H9 (cell line): ENCODE measurements around the gene CTR9. TPM values are rescaled to one million over a fixed set of nuclear protein-coding genes. Genes with fewer than 3 reads are reported as not detected.

Experiments used
- DNase-seq: peaks from one replicate; pipeline ENCODE4 v3.0.0-alpha.2; 2017
- H2AFZ ChIP-seq: one replicate; pipeline ENCODE4 v1.6.1; 2013; ENCODE audit warnings: mild to moderate bottlenecking, low read length, control low read depth, moderate library complexity
- H2AK5ac ChIP-seq: 2 replicates; pipeline ENCODE4 v1.6.1; 2013; ENCODE audit warnings: low read length, control low read depth, mixed read lengths; ENCODE audit not compliant: insufficient read length
- H2BK120ac ChIP-seq: one replicate; pipeline ENCODE4 v1.6.1; 2013; ENCODE audit warnings: low read depth, mild to moderate bottlenecking, low read length, control low read depth, inconsistent platforms; ENCODE audit not compliant: poor library complexity, severe bottlenecking
- H2BK12ac ChIP-seq: 2 replicates; pipeline ENCODE4 v1.6.1; 2013; ENCODE audit warnings: low read length, control low read depth, mixed read lengths, low read depth; ENCODE audit not compliant: insufficient read length
- H2BK15ac ChIP-seq: 2 replicates; pipeline ENCODE4 v1.6.1; 2013; ENCODE audit warnings: low read depth, low read length, control low read depth
- H2BK20ac ChIP-seq: one replicate; pipeline ENCODE4 v1.6.1; 2013; ENCODE audit warnings: low read depth, mild to moderate bottlenecking, low read length, control low read depth, inconsistent platforms; ENCODE audit not compliant: poor library complexity, severe bottlenecking
- H2BK5ac ChIP-seq: 2 replicates; pipeline ENCODE4 v1.6.1; 2013; ENCODE audit warnings: low read length, control low read depth, mixed read lengths; ENCODE audit not compliant: insufficient read length
- H3K14ac ChIP-seq: 2 replicates; pipeline ENCODE4 v1.6.1; 2013; ENCODE audit warnings: low read length, control low read depth; ENCODE audit not compliant: insufficient read depth
- H3K18ac ChIP-seq: 2 replicates; pipeline ENCODE4 v1.6.1; 2013; ENCODE audit warnings: low read depth, mild to moderate bottlenecking, mixed read lengths, low read length, control low read depth; ENCODE audit not compliant: insufficient read length
- H3K23ac ChIP-seq: 2 replicates; pipeline ENCODE4 v1.6.1; 2013; ENCODE audit warnings: low read length, control low read depth, mixed read lengths, low read depth; ENCODE audit not compliant: insufficient read length
- H3K23me2 ChIP-seq: 2 replicates; pipeline ENCODE4 v1.6.1; 2013; ENCODE audit warnings: low read depth, mild to moderate bottlenecking, mixed read lengths, low read length, control low read depth; ENCODE audit not compliant: insufficient read length, poor library complexity, severe bottlenecking
- H3K27ac ChIP-seq: 2 replicates; pipeline ENCODE4 v1.5.1; 2013; ENCODE audit warnings: low read length, control low read depth, mixed read lengths, low read depth; ENCODE audit not compliant: insufficient read length
- H3K27me3 ChIP-seq: 2 replicates; pipeline ENCODE4 v1.6.1; 2013; ENCODE audit warnings: low read length, control low read depth, inconsistent platforms; ENCODE audit not compliant: insufficient read depth
- H3K4ac ChIP-seq: 2 replicates; pipeline ENCODE4 v1.6.1; 2013; ENCODE audit warnings: low read depth, mild to moderate bottlenecking, control low read depth, inconsistent platforms, low read length, moderate library complexity
- H3K4me1 ChIP-seq: 2 replicates; pipeline ENCODE4 v1.6.1; 2013; ENCODE audit warnings: low read length, control low read depth, inconsistent platforms; ENCODE audit not compliant: insufficient read depth
- H3K4me2 ChIP-seq: 2 replicates; pipeline ENCODE4 v1.6.1; 2013; ENCODE audit warnings: low read length, control low read depth, mixed read lengths; ENCODE audit not compliant: insufficient read length, insufficient read depth
- H3K56ac ChIP-seq: 2 replicates; pipeline ENCODE4 v1.6.1; 2013; ENCODE audit warnings: low read depth, mild to moderate bottlenecking, mixed read lengths, low read length, control low read depth; ENCODE audit not compliant: insufficient read length
- H3K79me1 ChIP-seq: 2 replicates; pipeline ENCODE4 v1.6.1; 2013; ENCODE audit warnings: low read depth, mild to moderate bottlenecking, moderate library complexity, low read length, control low read depth, inconsistent platforms; ENCODE audit not compliant: insufficient read depth, poor library complexity, severe bottlenecking
- H3K79me2 ChIP-seq: 2 replicates; pipeline ENCODE4 v1.6.1; 2013; ENCODE audit warnings: low read length, control low read depth, inconsistent platforms; ENCODE audit not compliant: insufficient read depth
- H3K9ac ChIP-seq: 2 replicates; pipeline ENCODE4 v1.6.1; 2013; ENCODE audit warnings: low read length, control low read depth, mixed read lengths; ENCODE audit not compliant: insufficient read length; ENCODE audit errors: extremely low read depth
- H3K9me3 ChIP-seq: one replicate; pipeline ENCODE4 v1.6.1; 2013; ENCODE audit warnings: low read depth, low read length, inconsistent platforms; ENCODE audit not compliant: control insufficient read depth
- H3T11ph ChIP-seq: one replicate; pipeline ENCODE4 v1.6.1; 2013; ENCODE audit warnings: mild to moderate bottlenecking, low read length, control low read depth, inconsistent platforms
- H4K20me1 ChIP-seq: one replicate; pipeline ENCODE4 v1.6.1; 2013; ENCODE audit not compliant: control insufficient read depth, insufficient read length, insufficient read depth
- H4K5ac ChIP-seq: 2 replicates; pipeline ENCODE4 v1.6.1; 2013; ENCODE audit warnings: low read depth, mild to moderate bottlenecking, mixed read lengths, low read length, control low read depth; ENCODE audit not compliant: insufficient read length
- H4K8ac ChIP-seq: replicated peaks from 2 replicates; pipeline ENCODE4 v1.6.1; 2013; ENCODE audit warnings: low read length, control low read depth, mixed read lengths, low read depth; ENCODE audit not compliant: insufficient read length
- H4K91ac ChIP-seq: 2 replicates; pipeline ENCODE4 v1.6.1; 2013; ENCODE audit warnings: low read depth, mild to moderate bottlenecking, moderate library complexity, mixed read lengths, low read length, control low read depth; ENCODE audit not compliant: insufficient read length
- H3K27ac Mint-ChIP-seq, 3 experiments: 2 replicates in 2 of 3; 3 replicates in 1 of 3; pipeline ENCODE4 v1.8.0; 2020 to 2021; ENCODE audit warnings: mixed read lengths in 3 of 3, mild to moderate bottlenecking in 1 of 3, moderate library complexity in 1 of 3
- H3K27me3 Mint-ChIP-seq: 2 replicates; pipeline ENCODE4 v1.8.0; 2021; ENCODE audit warnings: low read depth, mild to moderate bottlenecking, moderate library complexity, mixed read lengths
- H3K36me3 Mint-ChIP-seq, 3 experiments: 2 replicates in 2 of 3; 3 replicates in 1 of 3; pipeline ENCODE4 v1.8.0; 2020 to 2021; ENCODE audit warnings: low read depth in 3 of 3, mixed read lengths in 3 of 3; ENCODE audit not compliant: insufficient read depth in 1 of 3
- H3K4me1 Mint-ChIP-seq, 2 experiments: 2 replicates each; pipeline ENCODE4 v1.8.0; 2020; ENCODE audit warnings: mixed read lengths in 2 of 2
- H3K4me3 Mint-ChIP-seq, 2 experiments: 2 replicates in 1 of 2; 3 replicates in 1 of 2; pipeline ENCODE4 v1.8.0; 2020 to 2021; ENCODE audit warnings: mild to moderate bottlenecking in 2 of 2, mixed read lengths in 2 of 2, moderate library complexity in 1 of 2
- H3K9me3 Mint-ChIP-seq, 2 experiments: 2 replicates in 1 of 2; 3 replicates in 1 of 2; pipeline ENCODE4 v1.8.0; 2020; ENCODE audit warnings: mild to moderate bottlenecking in 2 of 2, mixed read lengths in 2 of 2, moderate library complexity in 1 of 2
- CTCF ChIP-seq: fragments of 200-600 bp; sonication (generic); conservative IDR thresholded peaks from 3 replicates; pipeline ENCODE4 v1.8.0; 2021; ENCODE audit warnings: antibody characterized with exemption, mild to moderate bottlenecking
- WGBS: extraction: QIAGEN DNeasy Blood & Tissue Kit; methylation state at CpG from one replicate; pipeline ENCODE4 v1.1.7; 2013; ENCODE audit warnings: missing lambda C conversion rate, low lambda C conversion rate, mixed read lengths; ENCODE audit not compliant: insufficient read length; ENCODE audit errors: extremely low coverage; 5-methylcytosine and 5-hydroxymethylcytosine counted together
- total RNA-seq: library from RNA; stranded (reverse); gene quantifications from 2 replicates; pipeline ENCODE4 v1.2.1, GENCODE V29; 2021

Gene CTR9
- total RNA-seq, 1 experiment from 2014 or later: 37.5 TPM

GRCh38 chr11:10807493-10808234 is 56.6 kb downstream of the CTR9 start:
- Histone ChIP-seq H3K79me1 (no peaks in the 10 kb centered on the region), H2BK12ac (no peak overlapping the region), H2AK5ac (no peak overlapping the region), H3K4ac (peak overlapping the region; percentile 42), H4K5ac (peak overlapping the region; percentile 96), H4K91ac (peak overlapping the region; percentile 99), H3K79me2 (peaks cover 14% of the 10 kb centered on the region; the same call in 1 of the 2 replicates), H3K23me2 (no peaks in the 10 kb centered on the region), H2BK120ac (no peak overlapping the region), H3K18ac (peak overlapping the region; percentile 84), H2BK5ac (no peak overlapping the region), H2BK20ac (no peak overlapping the region), H3K4me2 (peak overlapping the region; percentile 37), H3K23ac (no peak overlapping the region), H3T11ph (no peak overlapping the region), H3K27me3 (no peaks in the 10 kb centered on the region), H2BK15ac (no peak overlapping the region), H4K20me1 (no peaks in the 10 kb centered on the region), H3K56ac (no peak overlapping the region), H3K9me3 (no peaks in the 10 kb centered on the region), H3K27ac (peak overlapping the region; percentile 79), H4K8ac (no peak overlapping the region), H3K9ac (peak overlapping the region; percentile 99), H3K14ac (peak overlapping the region; percentile 95), H3K4me1 (no peaks in the 10 kb centered on the region), H2AFZ (no peak overlapping the region)
- Mint-ChIP-seq H3K36me3 (peaks cover 47 to 58% (median 56%) of the 10 kb centered on the region in 3 experiments), H3K4me3 (peak overlapping the region; percentile 94 to 97), H3K4me1 (peaks cover 26 to 33% of the 10 kb centered on the region in 2 experiments), H3K27me3 (no peaks in the 10 kb centered on the region), H3K27ac (peak overlapping the region; percentile 98 to 100 (median 99)), H3K9me3 (peaks cover 0 to 4% of the 10 kb centered on the region in 2 experiments; a peak in 2 of 5 replicates)
- DNase-seq: no peak
- WGBS: no CpG with 5 or more reads among the region's 39 CpGs
- TF ChIP-seq CTCF: no peak
